Uterus (tissue), 4 donors: ENCODE data around the gene ANXA10. TPM values are rescaled to one million over a fixed set of nuclear protein-coding genes. Genes with fewer than 3 reads are reported as not detected.

Experiments used
- DNase-seq, 2 donors: peaks; one replicate each; pipeline ENCODE4 v3.0.0-alpha.2; 2019 to 2020
- H3K27ac ChIP-seq, 2 donors: fragments of 200-600 bp; sonication (generic); 1 replicate in 1 of 2; 2 replicates in 1 of 2; pipeline ENCODE4 v1.5.1; 2016 to 2018
- H3K27me3 ChIP-seq, 2 donors: fragments of 200-600 bp; sonication (generic); one replicate each; pipeline ENCODE4 v1.5.1; 2018 to 2019; ENCODE audit warnings: control low read depth in 1 of 2
- H3K36me3 ChIP-seq, 2 donors: fragments of 200-600 bp; sonication (generic); one replicate each; pipeline ENCODE4 v1.5.1; 2019; ENCODE audit warnings: control low read depth in 1 of 2
- H3K4me1 ChIP-seq, 2 donors: fragments of 200-600 bp; sonication (generic); one replicate each; pipeline ENCODE4 v1.5.1; 2018 to 2019; ENCODE audit warnings: control low read depth in 1 of 2
- H3K4me3 ChIP-seq, 2 donors: fragments of 200-600 bp; sonication (generic); 1 replicate in 1 of 2; 2 replicates in 1 of 2; pipeline ENCODE4 v1.5.1; 2018 to 2019; ENCODE audit warnings: mild to moderate bottlenecking in 1 of 2
- H3K9me3 ChIP-seq, 2 donors: fragments of 200-600 bp; sonication (generic); one replicate each; pipeline ENCODE4 v1.5.1; 2019; ENCODE audit warnings: control low read depth in 1 of 2
- CTCF ChIP-seq, 4 experiments: fragments of 200-600 bp in 2 of 4; fragments of 450-650 bp in 2 of 4; sonication (generic) in 2 of 4; IDR thresholded peaks; one replicate each; pipeline ENCODE4 v1.5.1; 2016 to 2019; ENCODE audit warnings: antibody characterized with exemption in 4 of 4, mild to moderate bottlenecking in 2 of 4, moderate library complexity in 1 of 4
- POLR2A ChIP-seq, 2 donors: fragments of 450-650 bp; IDR thresholded peaks; one replicate each; pipeline ENCODE4 v1.6.1; 2016; ENCODE audit warnings: antibody characterized with exemption in 2 of 2, mild to moderate bottlenecking in 1 of 2, moderate library complexity in 1 of 2
- intact Hi-C: fragments of 100-400 bp; cut with DNase I; formaldehyde crosslinking; loops from one replicate; pipeline ENCODE4 v1.15.1; 2023; ENCODE audit warnings: low total_unique reads
- total RNA-seq, 4 donors: library from RNA; depleted of rRNA in 3 of 4; stranded (reverse); fragments of >200 nt in 3 of 4; gene quantifications; one replicate each; pipeline versions ENCODE4 v1.1.0 to v1.2.4, GENCODE V29; 2014 to 2023
- donor health status: DM: yes; HTN: yes; CAD: no.

Gene ANXA10
- total RNA-seq, 4 donors from 2014 or later: not detected

- Histone ChIP-seq H3K9me3 (no peaks in the 10 kb centered on the region), H3K27ac (no peak overlapping the region), H3K27me3 (no peaks in the 10 kb centered on the region), H3K4me1 (no peaks in the 10 kb centered on the region), H3K36me3 (no peaks in the 10 kb centered on the region), H3K4me3 (no peak overlapping the region)
- no peak for DNase-seq
- TF ChIP-seq POLR2A (IDR thresholded peaks at IDR 0.05) (no peak), CTCF (IDR thresholded peaks at IDR 0.05) (no peak)
- intact Hi-C loops: no loop called here
Measured at GRCh38 chr4:168141733-168142132, 49.4 kb downstream of the ANXA10 start.

- TF ChIP-seq POLR2A (IDR thresholded peaks at IDR 0.05): no peak
- TF ChIP-seq CTCF (IDR thresholded peaks at IDR 0.05): no peak
- Histone ChIP-seq H3K27ac (no peak overlapping the region), H3K27me3 (no peaks in the 10 kb centered on the region), H3K4me3 (no peak overlapping the region), H3K4me1 (no peaks in the 10 kb centered on the region), H3K36me3 (no peaks in the 10 kb centered on the region), H3K9me3 (no peaks in the 10 kb centered on the region)
- DNase-seq: no peak
- intact Hi-C loops: no loop called here
Measured at GRCh38 chr4:168143601-168144000, 51.3 kb downstream of the ANXA10 start.

- no peak for DNase-seq
- intact Hi-C loops: no loop called here
- Histone ChIP-seq H3K9me3 (no peaks in the 10 kb centered on the region), H3K4me3 (no peak overlapping the region), H3K27ac (no peak overlapping the region), H3K27me3 (no peaks in the 10 kb centered on the region), H3K36me3 (no peaks in the 10 kb centered on the region), H3K4me1 (no peaks in the 10 kb centered on the region)
- no peak for TF ChIP-seq POLR2A (IDR thresholded peaks at IDR 0.05)
- TF ChIP-seq CTCF (IDR thresholded peaks at IDR 0.05): no peak
Measured at GRCh38 chr4:168150420-168151050, 58.2 kb downstream of the ANXA10 start.

- DNase-seq: no peak
- H3K4me1 ChIP-seq: no peaks in the 10 kb centered on the region
- H3K27me3 ChIP-seq: no peaks in the 10 kb centered on the region
- H3K36me3 ChIP-seq: no peaks in the 10 kb centered on the region
- H3K9me3 ChIP-seq: no peaks in the 10 kb centered on the region
- no peak overlapping the region for H3K4me3 ChIP-seq
- no peak overlapping the region for H3K27ac ChIP-seq
- TF ChIP-seq CTCF (IDR thresholded peaks at IDR 0.05) (no peak), POLR2A (IDR thresholded peaks at IDR 0.05) (no peak)
- intact Hi-C loops: no loop called here
Measured at GRCh38 chr4:168151327-168151726, 59.0 kb downstream of the ANXA10 start.

- no peak for DNase-seq
- Histone ChIP-seq H3K27ac (no peak overlapping the region), H3K4me3 (peak overlapping the region in 1 of 2 donors; percentile 15), H3K4me1 (no peaks in the 10 kb centered on the region), H3K36me3 (no peaks in the 10 kb centered on the region), H3K27me3 (no peaks in the 10 kb centered on the region), H3K9me3 (no peaks in the 10 kb centered on the region)
- TF ChIP-seq POLR2A (IDR thresholded peaks at IDR 0.05) (no peak), CTCF (IDR thresholded peaks at IDR 0.05) (no peak)
- intact Hi-C loops: no loop called here
Measured at GRCh38 chr4:168152837-168153500, 60.6 kb downstream of the ANXA10 start.
